Measurements from ENCODE around the gene GIGYF2. TPM values are rescaled to one million over a fixed set of nuclear protein-coding genes. Genes with fewer than 3 reads are reported as not detected.

The GIGYF2 gene
- total and polyA plus RNA-seq, 2 of the 13 experiments (the other 11 are each of a cell fraction or from before 2014, with no cell fraction given), result 44.9 to 73.5 TPM

GRCh38 chr2:232795920-232796319 is 98.8 kb downstream of the GIGYF2 start:
- no peak overlapping the region for H3K4me3 ChIP-seq (replicated peaks in 1 of 3; ENCODE audit: insufficient read depth in 1 of 3, low read depth in 2 of 3, low read length in 3 of 3)
- no peak for ATAC-seq
- no peak for DNase-seq (ENCODE audit: low spot score)
- H3K79me2 ChIP-seq (ENCODE audit: insufficient read depth, low read length), result no peaks in the 10 kb centered on the region
- no peak overlapping the region for H3K27ac ChIP-seq (ENCODE audit: extremely low read length, insufficient read depth, low read length)
- TF ChIP-seq ZNF234 (CRISPR knock-in tag; conservative IDR thresholded peaks at IDR 0.05) (no peak), TFAP4 (IDR thresholded peaks at IDR 0.05; ENCODE audit: borderline replicate concordance, low read depth) (no peak), HMG20A (CRISPR knock-in tag; IDR thresholded peaks at IDR 0.05; ENCODE audit: borderline replicate concordance) (no peak), ZNF552 (CRISPR knock-in tag; IDR thresholded peaks at IDR 0.05; ENCODE audit: borderline replicate concordance) (no peak), ZNF557 (CRISPR knock-in tag; IDR thresholded peaks at IDR 0.05) (no peak), AHR (CRISPR knock-in tag; IDR thresholded peaks at IDR 0.05) (no peak), ZNF878 (CRISPR knock-in tag; IDR thresholded peaks at IDR 0.05) (no peak), JUNB (CRISPR knock-in tag; IDR thresholded peaks at IDR 0.05; ENCODE audit: borderline replicate concordance) (no peak)
- intact Hi-C loops (cut with micrococcal nuclease; ENCODE audit: unreplicated experiment), result no loop called here
- no peak overlapping the region for H3K4me2 ChIP-seq (ENCODE audit: low read depth, low read length)
- H3K9me3 ChIP-seq (ENCODE audit: low read length), result no peaks in the 10 kb centered on the region
- H3K27me3 ChIP-seq (ENCODE audit: control insufficient read depth in 1 of 2, insufficient read depth in 2 of 2, low read length in 2 of 2), result no peaks in the 10 kb centered on the region
- no peaks in the 10 kb centered on the region for H3K4me1 ChIP-seq (ENCODE audit: insufficient read depth, low read length)
- ChIA-PET CTCF (ENCODE audit: low intra/inter-chr PET ratio, low total read pairs) (no interaction called here), POLR2A (no interaction called here)
- H3K9ac ChIP-seq (ENCODE audit: insufficient read depth, low read depth, low read length), result no peak overlapping the region
- in situ Hi-C loops (cut with HindIII; ENCODE audit: extremely low pct_ligation_motif_present, low pct_unique_long_range_greater_than_20kb), result no loop called here
- no peaks in the 10 kb centered on the region for H4K20me1 ChIP-seq (ENCODE audit: insufficient read depth, low read length)
- 100% methylated on average over 1 of the region's 1 CpG for WGBS (ENCODE audit: low lambda C conversion rate)
- H2AFZ ChIP-seq (ENCODE audit: low read length), result no peak overlapping the region
- peaks cover 37 to 89% of the 10 kb centered on the region in 2 experiments for H3K36me3 ChIP-seq (replicated peaks in 1 of 2; ENCODE audit: control insufficient read depth in 1 of 2, insufficient read depth in 2 of 2, low read length in 2 of 2)
- BruUV-seq (replicated peaks), result no TSS peak
- FAIRE-seq, result no peak

- no peak overlapping the region for H3K4me2 ChIP-seq (ENCODE audit: low read depth, low read length)
- H3K9me3 ChIP-seq (ENCODE audit: low read length), result no peaks in the 10 kb centered on the region
- FAIRE-seq (no peak), ATAC-seq (no peak), DNase-seq (ENCODE audit: low spot score) (no peak)
- in situ Hi-C loops (cut with HindIII; ENCODE audit: extremely low pct_ligation_motif_present, low pct_unique_long_range_greater_than_20kb) (no loop called here), intact Hi-C loops (cut with micrococcal nuclease; ENCODE audit: unreplicated experiment) (no loop called here)
- no peak overlapping the region for H3K4me3 ChIP-seq (replicated peaks in 1 of 3; ENCODE audit: insufficient read depth in 1 of 3, low read depth in 2 of 3, low read length in 3 of 3)
- H3K79me2 ChIP-seq (ENCODE audit: insufficient read depth, low read length), result no peaks in the 10 kb centered on the region
- ChIA-PET POLR2A (no interaction called here), CTCF (ENCODE audit: low intra/inter-chr PET ratio, low total read pairs) (no interaction called here)
- H3K4me1 ChIP-seq (ENCODE audit: insufficient read depth, low read length), result no peaks in the 10 kb centered on the region
- H3K27ac ChIP-seq (ENCODE audit: extremely low read length, insufficient read depth, low read length), result no peak overlapping the region
- H3K36me3 ChIP-seq (replicated peaks in 1 of 2; ENCODE audit: control insufficient read depth in 1 of 2, insufficient read depth in 2 of 2, low read length in 2 of 2), result peaks cover 22 to 85% of the 10 kb centered on the region in 2 experiments
- no peak overlapping the region for H3K9ac ChIP-seq (ENCODE audit: insufficient read depth, low read depth, low read length)
- no peak overlapping the region for H2AFZ ChIP-seq (ENCODE audit: low read length)
- no peaks in the 10 kb centered on the region for H3K27me3 ChIP-seq (ENCODE audit: control insufficient read depth in 1 of 2, insufficient read depth in 2 of 2, low read length in 2 of 2)
- no TSS peak for BruUV-seq (replicated peaks)
- no peaks in the 10 kb centered on the region for H4K20me1 ChIP-seq (ENCODE audit: insufficient read depth, low read length)
- TF ChIP-seq MAFG (CRISPR knock-in tag; IDR thresholded peaks at IDR 0.05) (no peak), ZNF850 (CRISPR knock-in tag; conservative IDR thresholded peaks at IDR 0.05) (no peak), SNAPC5 (CRISPR knock-in tag; IDR thresholded peaks at IDR 0.05; ENCODE audit: borderline replicate concordance) (no peak), ZNF251 (CRISPR knock-in tag; IDR thresholded peaks at IDR 0.05) (no peak), BCL6 (CRISPR knock-in tag; IDR thresholded peaks at IDR 0.05) (no peak), TBL1XR1 (IDR thresholded peaks at IDR 0.05; ENCODE audit: borderline replicate concordance, low read length, partially characterized antibody) (no peak), HOXA9 (CRISPR knock-in tag; IDR thresholded peaks at IDR 0.05; ENCODE audit: borderline replicate concordance) (no peak), DMTF1 (CRISPR knock-in tag; IDR thresholded peaks at IDR 0.05) (no peak), ZNF792 (CRISPR knock-in tag; IDR thresholded peaks at IDR 0.05) (no peak), ZNF562 (CRISPR knock-in tag; IDR thresholded peaks at IDR 0.05; ENCODE audit: borderline replicate concordance) (no peak), FOXC1 (CRISPR knock-in tag; IDR thresholded peaks at IDR 0.05; ENCODE audit: borderline replicate concordance) (no peak), MAFF (IDR thresholded peaks at IDR 0.05; ENCODE audit: low read depth, low read length) (no peak)
These were observed 101.1 kb downstream of the GIGYF2 start for GRCh38 chr2:232798187-232798586.
